ENCODE results near the gene WNT2B.
A peak's percentile ranks its signal among the peaks of the same experiment; 100 is the strongest.

The WNT2B gene

GRCh38 chr1:112462953-112463279 is 45.8 kb upstream of the WNT2B start:
- no peaks in the 10 kb centered on the region for H3K9me3 ChIP-seq (ENCODE audit: control insufficient read depth, insufficient read depth, low read depth, low read length)
- TF ChIP-seq ZFP69B (tag by site-specific recombination; IDR thresholded peaks at IDR 0.05): no peak
- TF ChIP-seq ZNF677 (tag by site-specific recombination; IDR thresholded peaks at IDR 0.05): no peak
- no peak for TF ChIP-seq ZNF114 (tag by site-specific recombination; IDR thresholded peaks at IDR 0.05)
- no peak for TF ChIP-seq ZNF26 (tag by site-specific recombination; IDR thresholded peaks at IDR 0.05)
- TF ChIP-seq ZNF704 (tag by site-specific recombination; IDR thresholded peaks at IDR 0.05): no peak
- TF ChIP-seq ZNF621 (tag by site-specific recombination; IDR thresholded peaks at IDR 0.05): no peak
- no peak for TF ChIP-seq HOXC10 (CRISPR knock-in tag; IDR thresholded peaks at IDR 0.05)
- no peak for TF ChIP-seq ZNF645 (tag by site-specific recombination; IDR thresholded peaks at IDR 0.05)
- TF ChIP-seq ZSCAN18 (tag by site-specific recombination; IDR thresholded peaks at IDR 0.05): no peak
- TF ChIP-seq ZNF514 (tag by site-specific recombination; IDR thresholded peaks at IDR 0.05): no peak
- no peaks in the 10 kb centered on the region for H3K4me1 ChIP-seq (ENCODE audit: control insufficient read depth, insufficient read depth, low read length)
- H3K36me3 ChIP-seq (ENCODE audit: control insufficient read depth in 2 of 2, insufficient read depth in 1 of 2, low read length in 2 of 2): peaks cover 0 to 7% of the 10 kb centered on the region in 2 experiments; a peak in 1 of 3 replicates
- CTCF ChIA-PET: interaction anchor here (1.1 to 5.3 kb wide), 4 partner anchors 67 to 104 kb away, joined by 3 to 62 read pairs (median 11); partner anchors contain the start of gene CTTNBP2NL
- H3K27ac ChIP-seq (ENCODE audit: extremely low read depth, low read depth, low read length): no peak overlapping the region
- no peak overlapping the region for H3K4me3 ChIP-seq (ENCODE audit: low read depth, low read length)
- POLR2A ChIA-PET: no interaction called here

GRCh38 chr1:112464501-112464900 is 44.3 kb upstream of the WNT2B start:
- Histone ChIP-seq H3K9me3 (ENCODE audit: control insufficient read depth, insufficient read depth, low read depth, low read length) (no peaks in the 10 kb centered on the region), H3K4me3 (ENCODE audit: low read depth, low read length) (no peak overlapping the region), H3K4me1 (ENCODE audit: control insufficient read depth, insufficient read depth, low read length) (no peaks in the 10 kb centered on the region), H3K36me3 (ENCODE audit: control insufficient read depth in 2 of 2, insufficient read depth in 1 of 2, low read length in 2 of 2) (no peaks in the 10 kb centered on the region), H3K27ac (ENCODE audit: extremely low read depth, low read depth, low read length) (no peak overlapping the region)
- TF ChIP-seq SCRT2 (tag by site-specific recombination; IDR thresholded peaks at IDR 0.05) (peak; percentile 81), KLF10 (tag by site-specific recombination; IDR thresholded peaks at IDR 0.05) (no peak), ZNF596 (tag by site-specific recombination; IDR thresholded peaks at IDR 0.05) (no peak), ZNF549 (tag by site-specific recombination; IDR thresholded peaks at IDR 0.05) (no peak), ZNF488 (tag by site-specific recombination; IDR thresholded peaks at IDR 0.05) (no peak), ZNF26 (tag by site-specific recombination; IDR thresholded peaks at IDR 0.05) (no peak), SCRT1 (tag by site-specific recombination; IDR thresholded peaks at IDR 0.05; ENCODE audit: borderline replicate concordance) (peak; percentile 35; the same call in 1 of the 2 replicates), ZBTB21 (tag by site-specific recombination; IDR thresholded peaks at IDR 0.05) (no peak), ZBTB1 (tag by site-specific recombination; IDR thresholded peaks at IDR 0.05) (no peak), ZNF791 (tag by site-specific recombination; IDR thresholded peaks at IDR 0.05) (no peak)
- ChIA-PET CTCF (interaction anchor here (1.2 to 5.3 kb wide), 4 partner anchors 63 to 150 kb away, joined by 3 to 65 read pairs (median 32); partner anchors contain the start of gene CTTNBP2NL), POLR2A (interaction anchor here (1.4 to 2.8 kb wide), 2 partner anchors 69 to 245 kb away, joined by 3 to 8 read pairs; partner anchors contain the start of gene CTTNBP2NL)
